Measurements from ENCODE around the gene STARD5.

STARD5 gene

GRCh38 chr15:81293728-81294515, 30.0 kb downstream of the STARD5 start:
- FAIRE-seq (no peak), DNase-seq (ENCODE audit: low spot score) (no peak)

GRCh38 chr15:81292523-81293001, 31.4 kb downstream of the STARD5 start:
- no peak for DNase-seq (ENCODE audit: low spot score)

GRCh38 chr15:81291916-81292522, 31.9 kb downstream of the STARD5 start:
- FAIRE-seq = no peak
- no peak for DNase-seq (ENCODE audit: low spot score)

More at GRCh38 chr15:81292523-81293001, 31.4 kb downstream of the STARD5 start:
- FAIRE-seq = no peak

DNA sequence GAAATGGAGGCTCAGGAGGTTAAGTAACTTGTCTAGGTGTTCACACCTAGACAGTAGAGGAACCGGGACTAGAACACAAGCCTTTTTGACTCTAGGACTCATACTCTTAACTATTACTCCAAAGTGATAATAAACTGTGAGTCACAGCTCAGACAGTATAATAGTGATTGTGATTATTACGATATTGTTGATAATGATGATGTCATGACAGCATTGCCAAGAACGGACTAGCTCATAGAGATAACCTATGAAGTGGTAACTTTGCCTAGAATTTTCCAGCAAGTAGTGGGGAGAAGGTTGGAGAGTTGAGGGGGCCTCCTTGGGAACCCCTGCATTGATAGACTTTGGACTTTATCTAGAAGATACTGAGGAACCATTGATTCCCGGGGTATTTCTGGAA, 34.0 kb downstream of the STARD5 start:
- FAIRE-seq (no peak), DNase-seq (ENCODE audit: low spot score) (no peak)

GRCh38 chr15:81288616-81289015, 35.3 kb downstream of the STARD5 start:
- FAIRE-seq = no peak
- DNase-seq (ENCODE audit: low spot score) = no peak

GRCh38 chr15:81288040-81288439, 35.9 kb downstream of the STARD5 start:
- FAIRE-seq (no peak), DNase-seq (ENCODE audit: low spot score) (no peak)

DNA sequence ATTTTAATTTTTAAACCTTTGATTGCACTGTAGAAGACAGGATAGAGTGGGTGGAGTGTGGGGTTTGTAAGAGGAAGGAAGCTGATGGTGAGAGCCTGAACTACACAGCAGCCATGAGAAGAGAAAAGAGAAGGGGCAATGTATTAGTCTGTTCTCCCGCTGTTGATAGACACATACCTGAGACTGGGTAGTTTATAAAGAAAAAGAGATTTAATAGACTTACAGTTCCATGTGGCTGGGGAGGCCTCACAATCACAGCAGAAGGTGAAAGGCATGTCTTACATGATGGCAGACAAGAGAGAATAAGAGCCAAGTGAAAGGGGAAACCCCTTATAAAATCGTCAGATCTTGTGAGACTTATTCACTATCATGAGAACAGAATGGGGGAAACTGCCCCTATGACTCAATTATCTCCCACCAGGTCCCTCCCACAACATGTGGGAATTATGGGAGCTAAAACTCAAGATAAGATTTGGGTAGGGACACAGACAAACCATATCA, 37.3 kb downstream of the STARD5 start:
- no peak for FAIRE-seq
- no peak for DNase-seq (ENCODE audit: low spot score)

- FAIRE-seq = no peak
- no peak for DNase-seq (ENCODE audit: low spot score)
Measured at GRCh38 chr15:81285461-81285860, 38.5 kb downstream of the STARD5 start.

GRCh38 chr15:81284256-81285031, 39.5 kb downstream of the STARD5 start:
- FAIRE-seq (no peak), DNase-seq (ENCODE audit: low spot score) (no peak)

DNA sequence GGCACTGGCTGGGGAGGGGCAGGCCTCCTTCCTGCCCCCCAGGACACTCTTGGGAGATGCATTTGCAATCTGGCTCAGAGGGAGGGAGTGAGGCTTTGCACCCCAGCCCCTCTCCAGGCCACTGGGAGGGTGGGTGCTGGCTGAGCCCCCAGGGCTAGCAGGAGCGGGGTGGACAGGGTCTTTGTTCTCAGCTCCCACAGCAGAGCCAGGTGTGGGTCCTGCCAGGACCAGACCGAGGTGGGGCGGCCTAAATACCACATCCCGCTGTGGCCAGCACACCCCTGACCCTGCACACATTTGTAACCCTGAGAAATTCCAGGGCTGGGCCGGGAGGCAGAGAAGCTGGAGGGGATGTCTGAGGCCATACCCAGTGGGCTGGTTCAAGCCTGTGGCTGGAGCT, 41.0 kb downstream of the STARD5 start:
- DNase-seq (ENCODE audit: low spot score) (no peak), FAIRE-seq (no peak)

DNA sequence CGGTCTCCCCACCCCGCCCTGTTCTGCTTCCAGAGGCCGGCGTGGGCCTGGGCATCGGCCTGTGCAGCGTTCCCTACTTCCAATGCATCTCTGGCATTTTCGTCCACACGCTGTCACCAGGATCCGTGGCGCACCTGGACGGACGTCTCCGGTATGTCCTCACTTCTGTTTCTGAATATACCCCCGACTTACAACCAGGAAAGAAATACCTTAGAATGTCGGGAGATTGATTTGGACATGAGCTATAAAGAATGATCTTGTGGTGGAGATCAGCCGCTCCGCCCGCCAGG, 41.4 kb downstream of the STARD5 start:
- DNase-seq (ENCODE audit: low spot score) = no peak
- no peak for FAIRE-seq

DNA sequence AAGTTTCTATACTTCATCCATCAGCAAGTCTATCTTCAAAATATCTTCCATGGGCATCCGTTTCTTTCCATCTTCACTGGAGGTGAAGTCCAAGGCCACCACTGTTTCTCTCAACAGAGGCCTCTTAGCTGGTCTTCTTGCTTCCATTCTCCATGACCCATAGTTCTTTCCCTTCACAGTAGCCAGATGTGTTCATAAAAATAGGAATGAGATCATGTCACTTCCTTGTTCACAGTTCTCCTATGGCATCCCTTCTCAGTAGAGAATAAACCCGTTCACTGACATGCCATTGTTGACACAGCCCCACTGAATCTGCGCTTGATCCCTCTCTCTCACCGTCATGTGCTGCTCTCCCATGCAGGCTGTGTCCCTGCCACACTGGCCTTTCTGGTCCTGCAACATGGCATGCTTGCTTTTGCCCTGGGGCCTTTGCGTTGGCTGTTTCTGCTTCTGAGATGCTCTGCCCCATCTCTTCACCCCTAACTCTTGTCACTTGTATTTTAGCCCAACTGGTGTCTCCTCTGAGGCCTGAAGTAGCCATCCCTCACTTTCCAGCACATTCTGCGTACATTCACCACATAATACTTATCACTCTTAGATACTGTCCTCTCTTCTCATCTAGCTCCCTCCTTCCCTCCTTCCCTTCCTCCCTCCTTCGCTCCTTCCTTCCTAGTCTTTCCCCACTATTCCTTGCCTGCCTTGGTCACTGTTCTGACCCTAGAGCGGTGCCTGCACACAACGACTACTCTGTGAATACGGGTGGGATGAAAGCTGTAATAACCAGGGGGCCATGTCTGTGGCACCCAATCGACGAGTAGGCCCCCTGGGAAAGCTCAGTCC, 42.0 kb downstream of the STARD5 start:
- DNase-seq (ENCODE audit: low spot score) (no peak), FAIRE-seq (no peak)

GRCh38 chr15:81281456-81281735, 42.5 kb downstream of the STARD5 start:
- no peak for FAIRE-seq
- DNase-seq (ENCODE audit: low spot score) = no peak

- DNase-seq (ENCODE audit: low spot score) (no peak), FAIRE-seq (no peak)
Measured at GRCh38 chr15:81280696-81281455, 43.1 kb downstream of the STARD5 start.

GRCh38 chr15:81279621-81280485, 44.1 kb downstream of the STARD5 start:
- no peak for DNase-seq (ENCODE audit: low spot score)
- no peak for FAIRE-seq

GRCh38 chr15:81278306-81279029, 45.5 kb downstream of the STARD5 start:
- FAIRE-seq (no peak), DNase-seq (ENCODE audit: low spot score) (no peak)

GRCh38 chr15:81277851-81278250, 46.1 kb downstream of the STARD5 start:
- DNase-seq (ENCODE audit: low spot score) (no peak), FAIRE-seq (no peak)

DNA sequence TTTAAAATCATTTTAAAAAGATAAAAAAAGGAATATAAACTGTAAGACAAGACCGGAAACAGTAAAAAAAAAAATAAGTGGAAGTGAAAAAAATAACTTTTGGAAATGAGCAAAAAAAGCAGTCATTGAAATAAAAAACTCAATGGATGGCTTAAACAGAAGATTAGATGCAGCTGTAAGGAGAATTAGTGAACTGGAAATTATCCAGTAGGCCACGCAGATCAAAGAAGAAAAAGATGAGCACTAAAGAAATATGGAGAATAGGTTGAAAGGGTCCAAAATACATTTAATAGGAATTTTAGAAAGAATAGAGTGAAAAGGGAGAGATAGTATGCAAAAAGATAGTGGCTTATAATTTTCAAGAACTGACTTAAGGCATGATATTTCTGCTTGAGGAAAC, 47.0 kb downstream of the STARD5 start:
- no peak for FAIRE-seq
- no peak for DNase-seq (ENCODE audit: low spot score)

DNA sequence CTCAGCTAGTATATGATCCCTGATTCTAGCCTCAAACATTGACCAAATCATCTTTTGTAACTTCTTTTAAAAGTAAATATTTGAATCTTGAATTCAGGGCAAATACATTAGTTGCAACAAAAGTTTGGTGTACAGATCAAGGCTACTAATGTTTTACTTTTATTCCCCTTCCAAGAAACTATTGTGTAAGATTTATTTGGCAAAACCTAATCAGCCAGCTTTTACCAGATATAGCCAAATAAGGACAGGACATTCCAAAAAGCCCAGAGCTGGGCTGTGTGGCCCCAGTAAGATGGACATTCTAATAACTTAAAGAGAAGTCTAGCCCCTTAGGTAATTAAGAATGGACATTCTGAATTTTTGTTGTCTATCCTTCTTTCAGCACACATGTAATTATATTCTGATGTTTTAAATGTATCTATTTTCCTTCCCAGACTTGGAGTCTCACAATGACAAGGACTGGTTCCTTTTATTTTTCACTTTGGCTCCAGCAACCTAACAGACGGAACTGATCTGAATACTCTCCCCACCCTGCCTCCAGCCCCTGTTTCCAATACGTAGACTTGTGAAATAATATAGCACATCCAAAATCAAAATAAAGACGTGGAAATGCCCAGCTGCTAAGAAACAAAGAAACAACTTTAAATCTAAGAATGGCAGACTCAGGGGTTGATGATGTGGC, 48.1 kb downstream of the STARD5 start:
- DNase-seq (ENCODE audit: low spot score) (no peak), FAIRE-seq (no peak)
